PFSK-1 (cell line): ENCODE data around the gene SULF2.

Source experiments
- FOXP2 ChIP-seq: optimal IDR thresholded peaks from 2 replicates; pipeline ENCODE3; 2011; ENCODE audit warnings: borderline replicate concordance, control low read depth, inconsistent platforms; ENCODE audit not compliant: insufficient read depth; ENCODE audit errors: extremely low read length, extremely low read depth
- POLR2AphosphoS5 ChIP-seq: IDR thresholded peaks from 2 replicates; pipeline ENCODE4 v1.6.1; 2012; ENCODE audit warnings: low read depth, mild to moderate bottlenecking, control low read depth, low read length, moderate library complexity
- REST ChIP-seq, 2 experiments: IDR thresholded peaks; 2 replicates each; pipeline versions ENCODE4 v1.6.1 to v1.8.0; 2011 to 2012; ENCODE audit warnings: low read depth in 2 of 2, low read length in 2 of 2, control low read depth in 1 of 2, inconsistent platforms in 1 of 2, mild to moderate bottlenecking in 1 of 2, moderate library complexity in 1 of 2; ENCODE audit not compliant: insufficient read depth in 1 of 2
- SIN3A ChIP-seq: IDR thresholded peaks from 2 replicates; pipeline ENCODE4 v1.6.1; 2012; ENCODE audit warnings: mild to moderate bottlenecking, low read length, moderate library complexity, borderline replicate concordance; ENCODE audit not compliant: insufficient read depth
- TAF1 ChIP-seq: IDR thresholded peaks from 2 replicates; pipeline ENCODE4 v1.6.1; 2012; ENCODE audit warnings: low read length, control low read depth, borderline replicate concordance; ENCODE audit not compliant: insufficient read depth

- TF ChIP-seq POLR2AphosphoS5 = no peak
- TF ChIP-seq TAF1 = no peak
- TF ChIP-seq SIN3A = no peak
- no peak for TF ChIP-seq REST (IDR thresholded peaks at IDR 0.05; ENCODE audit: insufficient read depth in 1 of 2, low read depth in 2 of 2, low read length in 2 of 2)
- no peak for TF ChIP-seq FOXP2
These were observed 146.4 kb downstream of the SULF2 start for GRCh38 chr20:47638851-47639250.
